ENCODE data around the gene MDH1B.

The MDH1B gene

GRCh38 chr2:206801418-206802189, 36.5 kb upstream of the MDH1B start:
- TF ChIP-seq, protein P1, sequence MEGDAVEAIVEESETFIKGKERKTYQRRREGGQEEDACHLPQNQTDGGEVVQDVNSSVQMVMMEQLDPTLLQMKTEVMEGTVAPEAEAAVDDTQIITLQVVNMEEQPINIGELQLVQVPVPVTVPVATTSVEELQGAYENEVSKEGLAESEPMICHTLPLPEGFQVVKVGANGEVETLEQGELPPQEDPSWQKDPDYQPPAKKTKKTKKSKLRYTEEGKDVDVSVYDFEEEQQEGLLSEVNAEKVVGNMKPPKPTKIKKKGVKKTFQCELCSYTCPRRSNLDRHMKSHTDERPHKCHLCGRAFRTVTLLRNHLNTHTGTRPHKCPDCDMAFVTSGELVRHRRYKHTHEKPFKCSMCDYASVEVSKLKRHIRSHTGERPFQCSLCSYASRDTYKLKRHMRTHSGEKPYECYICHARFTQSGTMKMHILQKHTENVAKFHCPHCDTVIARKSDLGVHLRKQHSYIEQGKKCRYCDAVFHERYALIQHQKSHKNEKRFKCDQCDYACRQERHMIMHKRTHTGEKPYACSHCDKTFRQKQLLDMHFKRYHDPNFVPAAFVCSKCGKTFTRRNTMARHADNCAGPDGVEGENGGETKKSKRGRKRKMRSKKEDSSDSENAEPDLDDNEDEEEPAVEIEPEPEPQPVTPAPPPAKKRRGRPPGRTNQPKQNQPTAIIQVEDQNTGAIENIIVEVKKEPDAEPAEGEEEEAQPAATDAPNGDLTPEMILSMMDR (IDR thresholded peaks at IDR 0.05; ENCODE audit: low read depth, low read length): no peak
- DNase-seq (ENCODE audit: extremely low read depth, low read depth): no peak

GRCh38 chr2:206800506-206801417, 35.6 kb upstream of the MDH1B start:
- TF ChIP-seq, protein P1 (IDR thresholded peaks at IDR 0.05; ENCODE audit: low read depth, low read length): peak; percentile 66
- peak; percentile 32 for DNase-seq (ENCODE audit: extremely low read depth, low read depth)

GRCh38 chr2:206799083-206799482, 34.0 kb upstream of the MDH1B start:
- no peak for DNase-seq (ENCODE audit: extremely low read depth, low read depth)
- TF ChIP-seq, protein P1 (IDR thresholded peaks at IDR 0.05; ENCODE audit: low read depth, low read length): no peak

DNA sequence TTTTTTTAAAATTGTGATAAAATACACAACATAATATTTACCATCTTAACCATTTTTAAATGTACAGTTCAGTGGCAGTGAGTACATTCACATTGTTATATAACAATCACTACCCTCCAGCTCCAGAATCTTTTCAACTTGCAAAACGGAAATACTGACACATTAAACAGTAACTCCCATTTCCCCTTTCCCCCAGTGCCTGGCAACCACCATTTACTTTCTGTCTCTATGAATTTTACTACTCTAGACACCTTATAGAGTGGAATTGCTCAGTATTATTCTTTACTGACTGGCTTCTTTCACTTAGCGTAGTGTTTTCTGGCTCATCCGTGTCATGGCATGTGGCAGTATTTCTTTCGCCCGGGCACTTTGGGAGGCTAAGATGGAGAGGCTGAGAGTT, 32.9 kb upstream of the MDH1B start:
- TF ChIP-seq, protein P1 (IDR thresholded peaks at IDR 0.05; ENCODE audit: low read depth, low read length): no peak
- no peak for DNase-seq (ENCODE audit: extremely low read depth, low read depth)

DNA sequence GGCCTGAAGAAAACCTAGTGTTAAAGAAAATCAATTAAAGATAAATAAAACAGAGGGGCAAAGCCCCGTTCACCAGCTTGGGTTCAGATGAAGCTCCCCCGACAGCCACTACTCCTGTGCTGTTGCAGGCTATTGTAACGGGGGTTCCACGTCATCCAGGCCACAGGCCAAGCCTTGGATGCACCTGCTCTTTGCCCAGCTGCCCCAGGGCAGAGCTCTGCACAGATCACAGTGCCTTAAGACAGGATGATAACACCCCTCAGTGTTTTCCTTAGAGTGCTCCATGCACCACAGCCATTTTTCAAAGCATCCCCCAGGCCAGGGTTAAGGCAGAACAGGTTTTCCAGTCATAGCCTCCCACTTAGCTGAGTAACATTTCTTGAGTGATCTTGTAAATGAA, 32.2 kb upstream of the MDH1B start:
- TF ChIP-seq, protein P1 (IDR thresholded peaks at IDR 0.05; ENCODE audit: low read depth, low read length): no peak
- no peak for DNase-seq (ENCODE audit: extremely low read depth, low read depth)

DNA sequence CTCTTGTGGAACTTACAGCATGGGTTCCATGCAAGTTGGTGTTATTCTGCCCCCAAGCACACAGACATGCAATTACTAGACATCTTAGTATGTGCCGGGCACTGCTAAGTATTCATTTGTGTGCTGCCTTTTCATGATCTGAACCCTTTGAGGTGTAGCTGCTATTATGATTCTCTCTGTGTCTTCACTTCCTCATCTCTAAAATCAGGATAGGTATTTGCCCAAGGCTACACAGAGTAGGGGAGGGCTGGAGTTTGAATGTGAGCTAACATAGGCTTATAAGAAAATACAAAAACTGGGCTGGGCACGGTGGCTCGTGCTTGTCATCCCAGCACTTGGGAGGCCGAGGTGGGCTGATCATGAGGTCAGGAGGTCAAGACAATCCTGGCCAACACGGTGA, 27.5 kb upstream of the MDH1B start:
- DNase-seq (ENCODE audit: extremely low read depth, low read depth): no peak
- TF ChIP-seq, protein P1 (IDR thresholded peaks at IDR 0.05; ENCODE audit: low read depth, low read length): no peak
